HepG2 (cell line): ENCODE measurements around the gene LRIF1.

Source experiments
- ATF4 ChIP-seq, 2 experiments: fragments of 450-650 bp in 1 of 2; sonication (generic) in 1 of 2; formaldehyde crosslinking; IDR thresholded peaks; 2 replicates each; pipeline versions ENCODE4 v1.5.0 to v1.8.0; 2020 to 2022; ENCODE audit warnings: mild to moderate bottlenecking in 1 of 2, missing genetic modification reagents in 1 of 2
- GATAD2A ChIP-seq: IDR thresholded peaks from 2 replicates; pipeline ENCODE4 v1.6.1; 2016
- HINFP ChIP-seq: sonication (generic); formaldehyde crosslinking; IDR thresholded peaks from 2 replicates; pipeline ENCODE4 v1.4.0; 2020; ENCODE audit warnings: low read depth, mild to moderate bottlenecking, missing genetic modification reagents
- POLR2AphosphoS2 ChIP-seq: IDR thresholded peaks from 2 replicates; pipeline ENCODE4 v1.6.1; 2011; ENCODE audit warnings: low read depth, low read length, improper control_type of control experiment
- ZBTB20 ChIP-seq: sonication (generic); formaldehyde crosslinking; IDR thresholded peaks from 2 replicates; pipeline ENCODE4 v1.8.1; 2023; ENCODE audit warnings: missing genetic modification reagents, low read depth, mild to moderate bottlenecking, borderline replicate concordance
- ZBTB21 ChIP-seq: sonication (generic); formaldehyde crosslinking; IDR thresholded peaks from 2 replicates; pipeline ENCODE4 v1.4.0; 2020; ENCODE audit warnings: missing genetic modification reagents
- ZNF296 ChIP-seq: sonication (generic); formaldehyde crosslinking; conservative IDR thresholded peaks from 2 replicates; pipeline ENCODE4 v1.5.0; 2020; ENCODE audit warnings: mild to moderate bottlenecking, missing genetic modification reagents
- ZNF639 ChIP-seq: conservative IDR thresholded peaks from 2 replicates; pipeline ENCODE4 v1.6.1; 2018; ENCODE audit warnings: missing genetic modification reagents

- TF ChIP-seq HINFP (CRISPR knock-in tag): no peak
- TF ChIP-seq ATF4 (CRISPR knock-in tag; IDR thresholded peaks at IDR 0.05): no peak
- no peak for TF ChIP-seq GATAD2A (CRISPR knock-in tag)
- no peak for TF ChIP-seq ZBTB21
- TF ChIP-seq POLR2AphosphoS2: no peak
- TF ChIP-seq ZBTB20: no peak
- no peak for TF ChIP-seq ZNF296 (CRISPR knock-in tag)
- no peak for TF ChIP-seq ZNF639 (CRISPR knock-in tag)
These were observed 11.5 kb upstream of the LRIF1 start for GRCh38 chr1:110975265-110975664.
